BJ (cell line): ENCODE measurements around the gene GIMAP1. TPM values are rescaled to one million over a fixed set of nuclear protein-coding genes. Genes with fewer than 3 reads are reported as not detected.

Experiments used
- CTCF ChIA-PET: fragments of 350-600 bp; formaldehyde crosslinking; extraction: SDS; loops from one replicate; lab custom pipeline; 2021; ENCODE audit warnings: antibody characterized with exemption, inconsistent platforms; lab: Yijun Ruan, JAX
- POLR2A ChIA-PET: fragments of 300-600 bp; sonication (Branson Sonifier 250); formaldehyde crosslinking; extraction: SDS; loops from one replicate; lab custom pipeline; 2021; ENCODE audit warnings: antibody characterized with exemption; lab: Charles Lee
- DNase-seq: peaks from one replicate; pipeline ENCODE4 v3.0.0-alpha.2; 2011; ENCODE audit warnings: low read depth
- H3K27me3 ChIP-seq: 2 replicates; pipeline ENCODE4 v1.6.0; 2011; ENCODE audit warnings: low read length; ENCODE audit not compliant: control insufficient read depth, insufficient read depth
- H3K36me3 ChIP-seq: 2 replicates; pipeline ENCODE4 v1.5.1; 2011; ENCODE audit warnings: low read length; ENCODE audit not compliant: control insufficient read depth, insufficient read depth
- H3K4me3 ChIP-seq: 2 replicates; pipeline ENCODE4 v1.5.1; 2011; ENCODE audit warnings: low read depth, mild to moderate bottlenecking, control low read depth, low read length
- polyA plus RNA-seq: library from polyadenylated mRNA; depleted of rRNA; stranded (reverse); fragments of >200 nt; gene quantifications from 2 replicates; pipeline ENCODE4 v1.2.3, GENCODE V29; 2011
- TF ChIP-seq, protein P1 (sequence below): IDR thresholded peaks from 2 replicates; pipeline ENCODE4 v1.5.1; 2011; ENCODE audit warnings: low read depth, mild to moderate bottlenecking, control low read depth, inconsistent platforms, low read length, moderate library complexity; ENCODE audit not compliant: insufficient read depth

GIMAP1 gene
- polyA plus RNA-seq, 1 experiment: not detected

GRCh38 chr7:150685219-150686029, 31.0 kb upstream of the GIMAP1 start, which contains the start of gene GIMAP2:
GIMAP2 (plus strand) TSS chr7:150685706; CDS start chr7:150687060, 1,354 bp downstream.
- ChIA-PET POLR2A (no interaction called here), CTCF (no interaction called here)
- DNase-seq: no peak
- Histone ChIP-seq H3K27me3 (no peaks in the 10 kb centered on the region), H3K36me3 (no peaks in the 10 kb centered on the region), H3K4me3 (peak within 1 kb of the TSS; percentile 9; the same call in 1 of the 2 replicates)
- TF ChIP-seq, protein P1, sequence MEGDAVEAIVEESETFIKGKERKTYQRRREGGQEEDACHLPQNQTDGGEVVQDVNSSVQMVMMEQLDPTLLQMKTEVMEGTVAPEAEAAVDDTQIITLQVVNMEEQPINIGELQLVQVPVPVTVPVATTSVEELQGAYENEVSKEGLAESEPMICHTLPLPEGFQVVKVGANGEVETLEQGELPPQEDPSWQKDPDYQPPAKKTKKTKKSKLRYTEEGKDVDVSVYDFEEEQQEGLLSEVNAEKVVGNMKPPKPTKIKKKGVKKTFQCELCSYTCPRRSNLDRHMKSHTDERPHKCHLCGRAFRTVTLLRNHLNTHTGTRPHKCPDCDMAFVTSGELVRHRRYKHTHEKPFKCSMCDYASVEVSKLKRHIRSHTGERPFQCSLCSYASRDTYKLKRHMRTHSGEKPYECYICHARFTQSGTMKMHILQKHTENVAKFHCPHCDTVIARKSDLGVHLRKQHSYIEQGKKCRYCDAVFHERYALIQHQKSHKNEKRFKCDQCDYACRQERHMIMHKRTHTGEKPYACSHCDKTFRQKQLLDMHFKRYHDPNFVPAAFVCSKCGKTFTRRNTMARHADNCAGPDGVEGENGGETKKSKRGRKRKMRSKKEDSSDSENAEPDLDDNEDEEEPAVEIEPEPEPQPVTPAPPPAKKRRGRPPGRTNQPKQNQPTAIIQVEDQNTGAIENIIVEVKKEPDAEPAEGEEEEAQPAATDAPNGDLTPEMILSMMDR: no peak

- no peaks in the 10 kb centered on the region for H3K27me3 ChIP-seq
- H3K4me3 ChIP-seq: no peak overlapping the region
- CTCF ChIA-PET: interaction anchor here (0.7 kb wide), 1 partner anchor 94 kb away, joined by 3 read pairs; no protein-coding TSS in a partner anchor
- DNase-seq: no peak
- POLR2A ChIA-PET: no interaction called here
- no peaks in the 10 kb centered on the region for H3K36me3 ChIP-seq
- TF ChIP-seq, protein P1: no peak
Observed at GRCh38 chr7:150686030-150686631, 30.3 kb upstream of the GIMAP1 start.

DNA sequence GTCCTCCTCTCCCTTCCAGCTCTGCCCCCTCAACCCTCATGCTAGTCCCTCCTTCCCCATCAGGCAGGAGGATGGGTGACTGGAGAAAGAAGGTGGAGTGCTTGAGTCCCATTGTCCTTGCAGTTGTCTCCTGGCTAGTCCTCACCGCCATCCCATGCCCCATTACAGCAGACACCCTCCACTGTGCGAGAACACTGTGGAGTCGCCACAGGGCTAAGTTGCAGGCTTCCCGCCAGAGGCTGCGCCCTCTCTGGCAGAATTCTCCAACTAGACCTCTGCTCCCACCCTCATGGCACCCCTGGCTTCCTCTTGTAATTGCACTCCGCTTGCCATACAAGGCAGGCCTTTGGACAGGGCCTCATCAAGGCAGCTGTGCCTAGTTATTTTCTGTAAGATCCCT, 27.8 kb upstream of the GIMAP1 start:
- H3K36me3 ChIP-seq: no peaks in the 10 kb centered on the region
- ChIA-PET CTCF (interaction anchor here (1.0 kb wide), 1 partner anchor 240 kb away, joined by 3 read pairs; no protein-coding TSS in a partner anchor), POLR2A (no interaction called here)
- H3K27me3 ChIP-seq: no peaks in the 10 kb centered on the region
- TF ChIP-seq, protein P1: no peak
- DNase-seq: no peak
- no peak overlapping the region for H3K4me3 ChIP-seq

- Histone ChIP-seq H3K27me3 (no peaks in the 10 kb centered on the region), H3K36me3 (no peaks in the 10 kb centered on the region), H3K4me3 (no peak overlapping the region)
- POLR2A ChIA-PET: no interaction called here
- TF ChIP-seq, protein P1: no peak
- no peak for DNase-seq
- CTCF ChIA-PET: no interaction called here
Observed at GRCh38 chr7:150695654-150696053, 20.8 kb upstream of the GIMAP1 start.

- H3K36me3 ChIP-seq: no peaks in the 10 kb centered on the region
- CTCF ChIA-PET: no interaction called here
- H3K27me3 ChIP-seq: no peaks in the 10 kb centered on the region
- TF ChIP-seq, protein P1: no peak
- POLR2A ChIA-PET: no interaction called here
- no peak for DNase-seq
- H3K4me3 ChIP-seq: no peak overlapping the region
Observed at GRCh38 chr7:150703209-150703608, 13.2 kb upstream of the GIMAP1 start.
